Mesenchymal stem cell (in vitro differentiated cells and primary cell): Measurements from ENCODE around the gene PIGL.

Experiments
- DNase-seq: peaks from one replicate; pipeline ENCODE4 v3.0.0-alpha.2; 2013
- H2AFZ ChIP-seq: one replicate; pipeline ENCODE4 v1.6.1; 2013; ENCODE audit warnings: low read depth, mild to moderate bottlenecking, control low read depth, inconsistent platforms, low read length, moderate library complexity
- H2AK5ac ChIP-seq: 2 replicates; pipeline ENCODE4 v1.6.1; 2013; ENCODE audit warnings: low read length, moderate library complexity, mild to moderate bottlenecking, inconsistent platforms; ENCODE audit not compliant: severe bottlenecking
- H2BK120ac ChIP-seq: one replicate; pipeline ENCODE4 v1.6.1; 2013; ENCODE audit warnings: low read depth, mild to moderate bottlenecking, inconsistent platforms, low read length, moderate library complexity
- H2BK12ac ChIP-seq, 2 experiments: one replicate each; pipeline ENCODE4 v1.6.1; 2013; ENCODE audit warnings: inconsistent platforms in 2 of 2, low read length in 2 of 2, mild to moderate bottlenecking in 2 of 2, moderate library complexity in 2 of 2, control low read depth in 1 of 2
- H2BK15ac ChIP-seq: one replicate; pipeline ENCODE4 v1.6.1; 2013; ENCODE audit warnings: mild to moderate bottlenecking, low read depth, inconsistent platforms; ENCODE audit not compliant: poor library complexity, severe bottlenecking
- H2BK5ac ChIP-seq: 2 replicates; pipeline ENCODE4 v1.6.1; 2013; ENCODE audit warnings: low read depth, mild to moderate bottlenecking, low read length, control low read depth, inconsistent platforms; ENCODE audit not compliant: poor library complexity, severe bottlenecking
- H3K14ac ChIP-seq, 2 experiments: one replicate each; pipeline ENCODE4 v1.6.1; 2013; ENCODE audit warnings: inconsistent platforms in 2 of 2, low read length in 2 of 2, control low read depth in 1 of 2, mild to moderate bottlenecking in 1 of 2, moderate library complexity in 1 of 2
- H3K18ac ChIP-seq, 2 experiments: one replicate each; pipeline ENCODE4 v1.6.1; 2013; ENCODE audit warnings: inconsistent platforms in 2 of 2, low read length in 2 of 2, control low read depth in 1 of 2, low read depth in 1 of 2, mild to moderate bottlenecking in 1 of 2
- H3K23ac ChIP-seq, 2 experiments: one replicate each; pipeline ENCODE4 v1.6.1; 2013; ENCODE audit warnings: inconsistent platforms in 2 of 2, low read length in 2 of 2, mild to moderate bottlenecking in 2 of 2, moderate library complexity in 2 of 2, control low read depth in 1 of 2
- H3K27ac ChIP-seq: 2 replicates; pipeline ENCODE4 v1.5.1; 2013; ENCODE audit warnings: mild to moderate bottlenecking, moderate library complexity, low read length, control low read depth, inconsistent platforms; ENCODE audit not compliant: poor library complexity, severe bottlenecking
- H3K27me3 ChIP-seq, 2 experiments: 2 replicates each; pipeline versions ENCODE4 v1.6.1 to v1.7.0; 2013; ENCODE audit warnings: low read length in 2 of 2, mild to moderate bottlenecking in 2 of 2, moderate library complexity in 2 of 2, control low read depth in 1 of 2, inconsistent platforms in 1 of 2; ENCODE audit not compliant: control insufficient read depth in 1 of 2, insufficient read depth in 1 of 2
- H3K36me3 ChIP-seq, 2 experiments: 2 replicates each; pipeline versions ENCODE4 v1.6.1 to v1.7.0; 2013; ENCODE audit warnings: low read length in 2 of 2, control low read depth in 1 of 2, inconsistent platforms in 1 of 2, low read depth in 1 of 2, mild to moderate bottlenecking in 1 of 2; ENCODE audit not compliant: insufficient read depth in 2 of 2, control insufficient read depth in 1 of 2
- H3K4ac ChIP-seq, 2 experiments: one replicate each; pipeline ENCODE4 v1.6.1; 2013; ENCODE audit warnings: inconsistent platforms in 2 of 2, low read length in 2 of 2, mild to moderate bottlenecking in 2 of 2, moderate library complexity in 2 of 2, control low read depth in 1 of 2, low read depth in 1 of 2
- H3K4me1 ChIP-seq: 2 replicates; pipeline ENCODE4 v1.6.1; 2013; ENCODE audit warnings: low read depth, low read length, control low read depth; ENCODE audit not compliant: control insufficient read depth, insufficient read depth
- H3K4me2 ChIP-seq: 2 replicates; pipeline ENCODE4 v1.6.1; 2013; ENCODE audit warnings: low read length, mild to moderate bottlenecking, inconsistent platforms; ENCODE audit not compliant: poor library complexity, severe bottlenecking
- H3K4me3 ChIP-seq, 2 experiments: 2 replicates each; pipeline versions ENCODE4 v1.5.1 to v1.7.0; 2013; ENCODE audit warnings: low read length in 2 of 2, mild to moderate bottlenecking in 2 of 2, control low read depth in 1 of 2, low read depth in 1 of 2; ENCODE audit not compliant: insufficient read depth in 1 of 2
- H3K79me1 ChIP-seq: replicated peaks from 2 replicates; pipeline ENCODE4 v1.6.1; 2013; ENCODE audit warnings: mild to moderate bottlenecking, control low read depth, low read length, inconsistent platforms; ENCODE audit not compliant: poor library complexity, severe bottlenecking
- H3K9ac ChIP-seq: 2 replicates; pipeline ENCODE4 v1.7.0; 2013; ENCODE audit warnings: mild to moderate bottlenecking, low read length, moderate library complexity
- H3K9me3 ChIP-seq: 2 replicates; pipeline ENCODE4 v1.7.0; 2013; ENCODE audit warnings: mild to moderate bottlenecking, low read length; ENCODE audit not compliant: control insufficient read depth
- H4K8ac ChIP-seq: one replicate; pipeline ENCODE4 v1.6.1; 2013; ENCODE audit warnings: inconsistent platforms, mild to moderate bottlenecking, low read length, moderate library complexity
- H4K91ac ChIP-seq: one replicate; pipeline ENCODE4 v1.6.1; 2013; ENCODE audit warnings: mild to moderate bottlenecking, low read length, inconsistent platforms
- WGBS: methylation state at CpG from one replicate; pipeline ENCODE4 v1.1.7; 2013; ENCODE audit warnings: mixed read lengths; 5-methylcytosine and 5-hydroxymethylcytosine counted together

Gene PIGL

DNA sequence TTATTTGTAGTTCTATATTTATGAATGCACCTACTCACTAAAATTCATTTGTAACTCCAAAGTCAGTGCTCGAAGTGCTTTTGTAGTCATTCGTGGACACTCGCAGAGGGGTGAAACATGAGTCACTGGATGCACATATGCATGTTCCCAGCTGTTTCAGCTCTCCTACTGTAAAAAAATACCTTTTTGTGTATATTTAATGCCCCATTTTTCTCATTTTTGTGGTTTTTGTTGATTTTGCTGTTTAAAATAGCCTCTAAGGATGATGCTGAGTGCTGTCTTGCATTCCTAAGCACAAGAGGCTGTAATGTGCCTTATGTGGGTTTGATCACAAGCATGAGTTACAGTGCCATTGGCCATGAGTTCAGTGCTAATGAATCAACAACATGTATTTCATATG, 105.6 kb downstream of the PIGL start:
- no peak overlapping the region for H2AFZ ChIP-seq
- peaks cover 1% of the 10 kb centered on the region for H3K4me1 ChIP-seq
- no peak overlapping the region for H3K18ac ChIP-seq
- no peak overlapping the region for H2BK15ac ChIP-seq
- no peak overlapping the region for H3K23ac ChIP-seq
- no peak overlapping the region for H2BK5ac ChIP-seq
- H3K4ac ChIP-seq = no peak overlapping the region
- H3K36me3 ChIP-seq = peaks cover 12 to 25% of the 10 kb centered on the region in 2 experiments
- H3K14ac ChIP-seq = no peak overlapping the region
- 0% methylated on average over 3 of the region's 3 CpGs for WGBS
- H3K4me3 ChIP-seq = no peak overlapping the region
- H3K9me3 ChIP-seq = no peaks in the 10 kb centered on the region
- no peak overlapping the region for H4K91ac ChIP-seq
- no peak overlapping the region for H4K8ac ChIP-seq
- no peaks in the 10 kb centered on the region for H3K79me1 ChIP-seq
- H3K27me3 ChIP-seq = no peaks in the 10 kb centered on the region
- H2BK120ac ChIP-seq = no peak overlapping the region
- peak; percentile 87 for DNase-seq
- H2AK5ac ChIP-seq = no peak overlapping the region
- H3K9ac ChIP-seq = no peak overlapping the region
- peak overlapping the region; percentile 32 for H3K27ac ChIP-seq
- H3K4me2 ChIP-seq = no peak overlapping the region
- no peak overlapping the region for H2BK12ac ChIP-seq

DNA sequence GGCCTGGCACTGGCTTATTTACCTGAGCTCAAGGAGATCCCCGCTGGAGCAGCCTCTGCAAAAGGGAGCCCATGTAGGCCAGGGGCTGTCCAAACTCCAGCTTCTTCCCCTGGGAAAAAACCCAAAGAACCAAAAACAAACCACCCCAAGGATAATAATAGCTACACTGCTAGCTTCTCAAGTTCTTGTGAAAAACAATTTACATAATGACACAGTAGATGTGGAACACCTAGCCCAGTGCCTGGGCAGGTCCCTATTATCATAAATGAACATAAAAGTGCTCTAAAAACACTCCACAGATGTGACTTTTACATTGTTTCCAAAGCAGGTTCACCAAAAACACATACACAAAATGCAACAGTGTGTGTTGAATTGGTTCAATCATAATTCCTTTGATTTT, 109.0 kb downstream of the PIGL start:
- DNase-seq = no peak
- H3K4me3 ChIP-seq = no peak overlapping the region

DNA sequence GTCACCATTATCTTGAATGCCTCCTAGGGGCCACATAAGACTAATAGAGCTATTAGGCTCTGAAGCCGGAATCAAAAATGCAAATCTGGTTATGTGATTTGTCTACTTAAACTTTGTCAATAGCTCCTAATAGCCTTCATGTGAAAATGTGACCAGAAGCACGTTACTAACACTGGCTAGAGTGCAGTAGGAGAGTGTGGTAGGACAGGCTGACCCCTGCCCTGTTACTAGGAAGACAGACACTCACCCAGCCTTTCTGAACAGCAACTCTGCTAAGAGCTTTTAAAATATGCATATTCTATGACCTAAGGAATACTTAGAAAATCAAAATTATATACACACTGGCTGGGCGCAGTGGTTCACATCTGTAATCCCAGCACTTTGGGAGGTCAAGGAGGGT, 110.0 kb downstream of the PIGL start:
- Histone ChIP-seq H3K18ac (no peak overlapping the region), H2AFZ (no peak overlapping the region), H2BK5ac (no peak overlapping the region), H3K36me3 (peaks cover 12 to 23% of the 10 kb centered on the region in 2 experiments), H2BK120ac (no peak overlapping the region), H3K9me3 (no peaks in the 10 kb centered on the region), H2BK12ac (no peak overlapping the region), H3K79me1 (no peaks in the 10 kb centered on the region), H2AK5ac (no peak overlapping the region), H3K4ac (no peak overlapping the region), H3K4me1 (peaks cover 8% of the 10 kb centered on the region), H3K14ac (no peak overlapping the region), H4K8ac (no peak overlapping the region), H3K27me3 (no peaks in the 10 kb centered on the region), H3K4me2 (no peak overlapping the region), H4K91ac (no peak overlapping the region), H3K27ac (no peak overlapping the region), H3K9ac (no peak overlapping the region), H2BK15ac (no peak overlapping the region), H3K23ac (no peak overlapping the region), H3K4me3 (no peak overlapping the region)
- WGBS = 100% methylated on average over 2 of the region's 3 CpGs
- DNase-seq = no peak

More for the DNA sequence above, 109.0 kb downstream of the PIGL start:
- no peak overlapping the region for H3K18ac ChIP-seq
- H2BK120ac ChIP-seq = no peak overlapping the region
- H3K4ac ChIP-seq = no peak overlapping the region
- H4K91ac ChIP-seq = no peak overlapping the region
- peaks cover 8% of the 10 kb centered on the region for H3K4me1 ChIP-seq
- no peak overlapping the region for H3K23ac ChIP-seq
- no peak overlapping the region for H3K27ac ChIP-seq
- no peak overlapping the region for H2AFZ ChIP-seq
- no peak overlapping the region for H3K4me2 ChIP-seq
- H3K36me3 ChIP-seq = peaks cover 12 to 23% of the 10 kb centered on the region in 2 experiments
- no peak overlapping the region for H4K8ac ChIP-seq
- no peak overlapping the region for H2BK12ac ChIP-seq
- H2BK15ac ChIP-seq = no peak overlapping the region
- H2BK5ac ChIP-seq = no peak overlapping the region
- H3K9ac ChIP-seq = no peak overlapping the region
- H3K14ac ChIP-seq = no peak overlapping the region
- 93% methylated on average over 1 of the region's 1 CpG for whole genome bisulfite sequencing
- H3K9me3 ChIP-seq = no peaks in the 10 kb centered on the region
- no peaks in the 10 kb centered on the region for H3K79me1 ChIP-seq
- H3K27me3 ChIP-seq = no peaks in the 10 kb centered on the region
- no peak overlapping the region for H2AK5ac ChIP-seq

GRCh38 chr17:16328997-16329396, 112.0 kb downstream of the PIGL start:
- H3K27ac ChIP-seq = no peak overlapping the region

More at GRCh38 chr17:16328997-16329396, 112.0 kb downstream of the PIGL start:
- H3K4me3 ChIP-seq = peak overlapping the region in 1 of 2 experiments; percentile 52
- no peaks in the 10 kb centered on the region for H3K9me3 ChIP-seq
- H3K4me2 ChIP-seq = no peak overlapping the region
- H2BK12ac ChIP-seq = no peak overlapping the region
- no peak overlapping the region for H3K9ac ChIP-seq
- H3K14ac ChIP-seq = no peak overlapping the region
- H2BK15ac ChIP-seq = no peak overlapping the region
- H3K27me3 ChIP-seq = no peaks in the 10 kb centered on the region
- peaks cover 12 to 23% of the 10 kb centered on the region in 2 experiments for H3K36me3 ChIP-seq
- 6% methylated on average over 1 of the region's 1 CpG for WGBS
- no peak overlapping the region for H3K23ac ChIP-seq
- H3K4ac ChIP-seq = no peak overlapping the region
- H2BK120ac ChIP-seq = no peak overlapping the region
- no peak overlapping the region for H2AK5ac ChIP-seq
- no peak overlapping the region for H2AFZ ChIP-seq
- DNase-seq = no peak
- H3K79me1 ChIP-seq = no peaks in the 10 kb centered on the region
- no peak overlapping the region for H4K91ac ChIP-seq
- no peak overlapping the region for H4K8ac ChIP-seq
- peaks cover 6% of the 10 kb centered on the region for H3K4me1 ChIP-seq
- peak overlapping the region in 1 of 2 experiments; percentile 49 for H3K18ac ChIP-seq
- no peak overlapping the region for H2BK5ac ChIP-seq
